ENCODE results near the gene KREMEN2. TPM values are rescaled to one million over a fixed set of nuclear protein-coding genes. Genes with fewer than 3 reads are reported as not detected.

Gene KREMEN2
- total and polyA plus RNA-seq, 9 of the 15 experiments (the other 6 are each of a cell fraction or from before 2014, with no cell fraction given): 0.04 to 7.7 (median 1.5) TPM; not detected in 1

DNA sequence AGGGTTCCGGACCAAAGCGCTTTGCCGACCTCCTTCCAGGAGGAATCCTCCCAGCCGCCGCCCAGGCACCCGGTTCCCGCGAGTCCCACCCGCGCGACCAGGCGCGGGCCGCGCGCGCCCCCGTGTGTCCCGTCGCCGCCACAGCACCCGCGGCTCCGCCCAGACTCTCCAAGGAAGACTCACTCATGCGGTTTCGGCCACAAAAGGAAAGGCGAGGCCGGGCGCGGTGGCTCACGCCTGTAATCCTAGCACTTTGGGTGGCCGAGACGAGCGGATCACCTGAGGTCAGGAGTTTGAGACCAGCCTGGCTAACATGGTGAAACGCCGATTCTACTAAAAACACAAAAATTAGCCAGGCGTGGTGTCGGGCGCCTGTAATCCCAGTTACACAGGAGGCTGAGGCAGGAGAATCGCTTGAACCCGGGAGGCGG lies 19.6 kb downstream of the KREMEN2 start (continued):
- TF ChIP-seq, protein P1, sequence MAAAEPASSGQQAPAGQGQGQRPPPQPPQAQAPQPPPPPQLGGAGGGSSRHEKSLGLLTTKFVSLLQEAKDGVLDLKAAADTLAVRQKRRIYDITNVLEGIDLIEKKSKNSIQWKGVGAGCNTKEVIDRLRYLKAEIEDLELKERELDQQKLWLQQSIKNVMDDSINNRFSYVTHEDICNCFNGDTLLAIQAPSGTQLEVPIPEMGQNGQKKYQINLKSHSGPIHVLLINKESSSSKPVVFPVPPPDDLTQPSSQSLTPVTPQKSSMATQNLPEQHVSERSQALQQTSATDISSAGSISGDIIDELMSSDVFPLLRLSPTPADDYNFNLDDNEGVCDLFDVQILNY (CRISPR knock-in tag; IDR thresholded peaks at IDR 0.05): no peak
- TF ChIP-seq, protein P2, sequence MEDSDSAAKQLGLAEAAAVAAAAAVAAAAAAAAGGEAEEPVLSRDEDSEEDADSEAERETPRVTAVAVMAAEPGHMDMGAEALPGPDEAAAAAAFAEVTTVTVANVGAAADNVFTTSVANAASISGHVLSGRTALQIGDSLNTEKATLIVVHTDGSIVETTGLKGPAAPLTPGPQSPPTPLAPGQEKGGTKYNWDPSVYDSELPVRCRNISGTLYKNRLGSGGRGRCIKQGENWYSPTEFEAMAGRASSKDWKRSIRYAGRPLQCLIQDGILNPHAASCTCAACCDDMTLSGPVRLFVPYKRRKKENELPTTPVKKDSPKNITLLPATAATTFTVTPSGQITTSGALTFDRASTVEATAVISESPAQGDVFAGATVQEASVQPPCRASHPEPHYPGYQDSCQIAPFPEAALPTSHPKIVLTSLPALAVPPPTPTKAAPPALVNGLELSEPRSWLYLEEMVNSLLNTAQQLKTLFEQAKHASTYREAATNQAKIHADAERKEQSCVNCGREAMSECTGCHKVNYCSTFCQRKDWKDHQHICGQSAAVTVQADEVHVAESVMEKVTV (CRISPR knock-in tag; IDR thresholded peaks at IDR 0.05): peak; percentile 81
- TF ChIP-seq SNIP1 (IDR thresholded peaks at IDR 0.05; ENCODE audit: low read depth) (no peak), U2AF2 (optimal IDR thresholded peaks at IDR 0.05; ENCODE audit: low read depth, low read length) (no peak), ZNF668 (CRISPR knock-in tag; IDR thresholded peaks at IDR 0.05) (no peak), SMARCB1 (IDR thresholded peaks at IDR 0.05; ENCODE audit: insufficient read length, low read depth) (no peak), HSF4 (CRISPR knock-in tag; IDR thresholded peaks at IDR 0.05; ENCODE audit: borderline replicate concordance) (no peak), GATAD2A (IDR thresholded peaks at IDR 0.05) (no peak), SAFB2 (IDR thresholded peaks at IDR 0.05; ENCODE audit: borderline replicate concordance, low read depth, low read length, severe bottlenecking) (no peak), ARID4B (CRISPR knock-in tag; IDR thresholded peaks at IDR 0.05) (no peak), NCOA6 (IDR thresholded peaks at IDR 0.05) (no peak), MYBL2 (IDR thresholded peaks at IDR 0.05; ENCODE audit: low read depth) (no peak), MYBL2 (CRISPR knock-in tag; IDR thresholded peaks at IDR 0.05; ENCODE audit: borderline replicate concordance) (no peak), GTF3C2 (IDR thresholded peaks at IDR 0.05; ENCODE audit: borderline replicate concordance, extremely low read depth, insufficient read length) (no peak), RBM15 (IDR thresholded peaks at IDR 0.05; ENCODE audit: insufficient read depth, low read length) (no peak), MAFF (IDR thresholded peaks at IDR 0.05; ENCODE audit: low read length) (no peak), ZKSCAN1 (IDR thresholded peaks at IDR 0.05; ENCODE audit: low read depth, low read length) (no peak), ZNF217 (CRISPR knock-in tag; IDR thresholded peaks at IDR 0.05) (no peak), ASH1L (IDR thresholded peaks at IDR 0.05; ENCODE audit: borderline replicate concordance, low read depth, partially characterized antibody) (no peak), RAD21 (CRISPR knock-in tag; conservative IDR thresholded peaks at IDR 0.05 in 1 of 2, IDR thresholded peaks at IDR 0.05 in 1 of 2) (peak; percentile 90 to 91)

Data from K562 (cell line).